PC-3 (cell line): Measurements from ENCODE around the gene AGRN.

Experiments
- CTCF ChIP-seq: fragments of 300-600 bp; sonication (generic); conservative IDR thresholded peaks from 2 replicates; pipeline ENCODE4 v1.5.1; 2017; ENCODE audit warnings: antibody characterized with exemption, low read depth, mild to moderate bottlenecking, low read length
- EZH2phosphoT487 ChIP-seq: fragments of 300-600 bp; sonication (generic); IDR thresholded peaks from 2 replicates; pipeline ENCODE4 v1.6.1; 2018; ENCODE audit warnings: mild to moderate bottlenecking, antibody characterized with exemption, low read length, borderline replicate concordance

DNA sequence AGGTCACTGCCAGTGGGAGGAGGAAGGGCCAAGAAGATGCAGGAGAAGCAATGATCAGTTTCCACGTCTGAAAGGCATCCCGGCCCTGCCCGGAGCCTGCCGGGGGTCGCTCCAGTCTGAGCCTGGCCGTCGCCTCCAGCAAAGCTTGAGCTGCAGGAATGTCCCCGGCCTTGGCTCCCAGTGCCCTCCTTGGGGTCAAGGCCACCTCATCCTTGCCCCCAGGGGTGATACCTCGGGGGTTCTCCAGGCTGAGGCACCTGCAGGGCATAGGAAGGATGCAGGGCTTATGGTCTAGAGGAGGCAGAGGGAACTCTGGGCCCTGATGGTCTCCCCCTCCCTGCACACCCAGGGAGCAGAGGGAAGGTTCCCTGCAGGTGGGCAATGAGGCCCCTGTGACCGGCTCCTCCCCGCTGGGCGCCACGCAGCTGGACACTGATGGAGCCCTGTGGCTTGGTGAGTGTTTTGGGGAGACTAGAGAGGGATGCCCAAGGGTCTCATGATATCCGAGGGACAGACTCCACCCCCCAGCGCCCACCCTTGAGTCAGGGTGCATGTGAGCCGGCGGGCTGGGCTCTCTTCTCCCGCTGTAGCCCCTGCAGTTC lies 34.3 kb downstream of the AGRN start:
- TF ChIP-seq CTCF (no peak), EZH2phosphoT487 (no peak)
